Smooth muscle cell (in vitro differentiated cells): ENCODE data around the gene BRSK2. TPM values are rescaled to one million over a fixed set of nuclear protein-coding genes. Genes with fewer than 3 reads are reported as not detected.

Experiments
- DNase-seq: peaks from one replicate; lab custom pipeline; 2025; ENCODE audit not compliant: unreplicated experiment; lab: John Stamatoyannopoulos, UW
- H2AFZ ChIP-seq: fragments of 200-600 bp; sonication (generic); 2 replicates; pipeline ENCODE4 v1.6.0; 2016; ENCODE audit warnings: antibody characterized with exemption, low read depth, mild to moderate bottlenecking
- H3F3A ChIP-seq: fragments of 200-600 bp; sonication (generic); 2 replicates; pipeline ENCODE4 v1.6.0; 2017; ENCODE audit warnings: antibody characterized with exemption, low read depth
- H3K27ac ChIP-seq: fragments of 200-600 bp; sonication (generic); 2 replicates; pipeline ENCODE4 v1.5.1; 2016; ENCODE audit warnings: low read depth, mild to moderate bottlenecking
- H3K27me3 ChIP-seq: fragments of 200-600 bp; sonication (generic); 2 replicates; pipeline ENCODE4 v1.6.1; 2016; ENCODE audit warnings: low read depth, mild to moderate bottlenecking
- H3K36me3 ChIP-seq: fragments of 200-600 bp; sonication (generic); 2 replicates; pipeline ENCODE4 v1.5.1; 2016; ENCODE audit warnings: low read depth
- H3K4me1 ChIP-seq: fragments of 200-600 bp; sonication (generic); 2 replicates; pipeline ENCODE4 v1.5.1; 2016; ENCODE audit warnings: low read depth
- H3K4me2 ChIP-seq: fragments of 200-600 bp; sonication (generic); 2 replicates; pipeline ENCODE4 v1.6.0; 2016; ENCODE audit warnings: mild to moderate bottlenecking
- H3K4me3 ChIP-seq: fragments of 200-600 bp; sonication (generic); 2 replicates; pipeline ENCODE4 v1.5.1; 2016; ENCODE audit warnings: mild to moderate bottlenecking
- H3K79me2 ChIP-seq: fragments of 200-600 bp; sonication (generic); 2 replicates; pipeline ENCODE4 v1.6.0; 2016; ENCODE audit warnings: low read depth, mild to moderate bottlenecking
- H3K9ac ChIP-seq: fragments of 200-600 bp; sonication (generic); 2 replicates; pipeline ENCODE4 v1.6.0; 2016; ENCODE audit warnings: low read depth
- H3K9me3 ChIP-seq: fragments of 200-600 bp; sonication (generic); replicated peaks from 2 replicates; pipeline ENCODE4 v1.5.1; 2016; ENCODE audit warnings: low read depth
- H4K20me1 ChIP-seq: fragments of 200-600 bp; sonication (generic); 2 replicates; pipeline ENCODE4 v1.6.0; 2016; ENCODE audit warnings: low read depth
- WGBS: methylation state at CpG from one replicate; pipeline ENCODE4 v1.1.7; 2016; ENCODE audit warnings: low lambda C conversion rate; 5-methylcytosine and 5-hydroxymethylcytosine counted together
- polyA plus RNA-seq: library from polyadenylated mRNA; unstranded; fragments of >200 nt; fragmentation: Nextera tagmentation; extraction: Ambion mirVana; gene quantifications from 2 replicates; pipeline ENCODE4 v1.2.1, GENCODE V29; 2016
- total RNA-seq: library from RNA; depleted of rRNA; stranded (reverse); fragments of >200 nt; gene quantifications from 2 replicates; pipeline ENCODE4 v1.2.3, GENCODE V29; 2014
- TF ChIP-seq, protein P1 (sequence below): fragments of 200-600 bp; sonication (generic); IDR thresholded peaks from 2 replicates; pipeline ENCODE4 v1.5.1; 2017; ENCODE audit warnings: borderline replicate concordance, mild to moderate bottlenecking, antibody characterized with exemption; ENCODE audit not compliant: insufficient read depth, poor library complexity, severe bottlenecking

BRSK2 gene
- total and polyA plus RNA-seq, 2 experiments from 2014 or later, result 1.5 to 5.2 TPM

DNA sequence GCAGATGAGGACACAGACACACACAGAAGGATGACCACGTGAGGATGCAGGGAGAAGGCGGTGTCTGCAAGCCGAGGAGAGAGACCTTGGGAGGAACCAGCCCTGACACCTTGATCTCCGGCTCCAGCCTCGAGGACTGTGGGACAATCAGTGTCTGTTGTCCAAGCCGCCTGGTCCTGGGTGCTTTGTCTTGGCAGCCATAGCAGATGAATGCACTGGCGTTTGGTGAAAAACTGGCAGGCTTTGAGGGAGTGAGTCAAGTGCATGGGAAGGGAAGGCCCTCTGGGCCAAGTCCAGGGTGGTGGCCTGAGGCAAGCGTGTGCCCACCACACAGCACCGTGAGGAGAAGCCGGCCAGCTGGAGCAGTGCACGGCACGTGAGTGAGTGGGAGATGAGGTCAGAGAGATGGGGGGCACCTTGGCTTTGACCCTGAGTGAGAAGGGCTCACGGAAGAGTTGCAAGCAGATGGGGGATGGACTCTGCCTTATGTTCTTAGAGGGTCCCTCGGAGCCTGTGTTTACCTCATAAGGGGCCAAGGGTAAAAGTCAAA lies 12.4 kb upstream of the BRSK2 start:
- TF ChIP-seq, protein P1, sequence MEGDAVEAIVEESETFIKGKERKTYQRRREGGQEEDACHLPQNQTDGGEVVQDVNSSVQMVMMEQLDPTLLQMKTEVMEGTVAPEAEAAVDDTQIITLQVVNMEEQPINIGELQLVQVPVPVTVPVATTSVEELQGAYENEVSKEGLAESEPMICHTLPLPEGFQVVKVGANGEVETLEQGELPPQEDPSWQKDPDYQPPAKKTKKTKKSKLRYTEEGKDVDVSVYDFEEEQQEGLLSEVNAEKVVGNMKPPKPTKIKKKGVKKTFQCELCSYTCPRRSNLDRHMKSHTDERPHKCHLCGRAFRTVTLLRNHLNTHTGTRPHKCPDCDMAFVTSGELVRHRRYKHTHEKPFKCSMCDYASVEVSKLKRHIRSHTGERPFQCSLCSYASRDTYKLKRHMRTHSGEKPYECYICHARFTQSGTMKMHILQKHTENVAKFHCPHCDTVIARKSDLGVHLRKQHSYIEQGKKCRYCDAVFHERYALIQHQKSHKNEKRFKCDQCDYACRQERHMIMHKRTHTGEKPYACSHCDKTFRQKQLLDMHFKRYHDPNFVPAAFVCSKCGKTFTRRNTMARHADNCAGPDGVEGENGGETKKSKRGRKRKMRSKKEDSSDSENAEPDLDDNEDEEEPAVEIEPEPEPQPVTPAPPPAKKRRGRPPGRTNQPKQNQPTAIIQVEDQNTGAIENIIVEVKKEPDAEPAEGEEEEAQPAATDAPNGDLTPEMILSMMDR, result no peak
- 89% methylated on average over 14 of the region's 14 CpGs for WGBS

DNA sequence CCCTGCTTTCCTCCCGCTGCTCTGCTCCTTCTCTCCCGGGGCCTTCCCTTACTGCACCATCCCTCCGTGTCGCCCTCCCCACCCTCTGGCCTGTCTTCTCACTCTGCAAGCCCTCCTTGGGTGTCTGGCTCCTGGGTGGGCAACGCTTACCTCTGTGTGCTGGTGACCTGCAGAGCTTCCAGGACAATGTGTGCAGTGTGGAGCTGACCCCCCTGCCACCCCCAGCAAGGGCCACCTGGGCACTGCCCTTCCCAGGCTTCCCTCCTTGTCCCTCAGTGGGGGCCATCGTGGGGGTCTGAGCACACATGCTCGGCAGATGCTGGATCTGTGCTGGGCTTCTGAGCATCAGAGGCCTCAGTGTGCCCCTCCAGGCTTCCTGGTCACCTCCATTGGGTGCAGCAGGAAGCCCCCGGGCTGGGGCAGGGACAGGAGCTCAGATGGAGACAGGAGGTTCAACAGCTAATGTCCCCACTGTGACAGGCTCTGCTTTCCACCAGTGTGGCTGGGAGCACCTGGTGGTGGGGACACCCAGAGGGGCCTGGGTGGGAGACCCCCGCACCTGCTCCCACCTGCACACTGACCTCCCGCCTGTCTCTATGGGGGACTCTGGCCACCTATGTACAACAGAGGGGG lies 7.8 kb upstream of the BRSK2 start:
- WGBS, result 89% methylated on average over 10 of the region's 10 CpGs
- Histone ChIP-seq H2AFZ (no peak overlapping the region), H3F3A (peaks cover 3% of the 10 kb centered on the region), H3K4me3 (no peak overlapping the region), H3K9ac (no peak overlapping the region), H3K36me3 (no peaks in the 10 kb centered on the region), H3K4me1 (no peaks in the 10 kb centered on the region), H3K9me3 (no peaks in the 10 kb centered on the region), H3K79me2 (no peaks in the 10 kb centered on the region), H3K27ac (no peak overlapping the region), H3K27me3 (no peaks in the 10 kb centered on the region), H4K20me1 (no peaks in the 10 kb centered on the region), H3K4me2 (no peak overlapping the region)
- TF ChIP-seq, protein P1, result no peak
- no peak for DNase-seq

More for the DNA sequence above, 12.4 kb upstream of the BRSK2 start:
- H3K9me3 ChIP-seq, result no peaks in the 10 kb centered on the region
- H3K27ac ChIP-seq, result no peak overlapping the region
- no peaks in the 10 kb centered on the region for H3K36me3 ChIP-seq
- no peak overlapping the region for H3K4me3 ChIP-seq
- no peaks in the 10 kb centered on the region for H3K4me1 ChIP-seq
- DNase-seq, result no peak
- peaks cover 3% of the 10 kb centered on the region for H3F3A ChIP-seq
- H3K4me2 ChIP-seq, result no peak overlapping the region
- no peaks in the 10 kb centered on the region for H4K20me1 ChIP-seq
- H3K27me3 ChIP-seq, result no peaks in the 10 kb centered on the region
- no peaks in the 10 kb centered on the region for H3K79me2 ChIP-seq
- no peak overlapping the region for H2AFZ ChIP-seq
- no peak overlapping the region for H3K9ac ChIP-seq

DNA sequence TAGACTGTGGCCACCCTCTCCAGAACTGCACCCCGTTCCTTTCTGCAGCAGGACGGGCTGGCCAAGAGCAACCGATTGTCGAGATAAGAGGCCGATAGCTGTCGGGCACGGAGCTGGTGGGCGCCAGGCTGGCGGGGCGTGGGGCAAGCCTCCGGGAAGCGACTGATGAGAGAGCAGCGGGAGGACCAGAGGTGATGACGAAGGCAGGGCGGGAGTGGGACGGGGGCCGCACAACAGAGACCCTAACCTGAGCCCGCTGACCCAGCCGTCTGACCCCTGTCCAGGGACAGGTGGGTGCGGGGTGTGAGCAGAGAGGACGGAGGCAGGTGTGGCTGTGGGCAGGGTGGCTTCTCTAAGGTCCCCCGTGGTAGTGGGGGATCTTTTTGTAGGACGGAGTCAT lies 7.3 kb upstream of the BRSK2 start:
- H3K4me1 ChIP-seq, result no peaks in the 10 kb centered on the region
- H3K4me2 ChIP-seq, result peak overlapping the region; percentile 91
- no peak overlapping the region for H3K27ac ChIP-seq
- H2AFZ ChIP-seq, result no peak overlapping the region
- WGBS, result 85% methylated on average over 23 of the region's 23 CpGs
- H3K9ac ChIP-seq, result no peak overlapping the region
- H3F3A ChIP-seq, result peaks cover 3% of the 10 kb centered on the region
- no peaks in the 10 kb centered on the region for H3K9me3 ChIP-seq
- H3K36me3 ChIP-seq, result no peaks in the 10 kb centered on the region
- TF ChIP-seq, protein P1, result no peak
- no peaks in the 10 kb centered on the region for H3K79me2 ChIP-seq
- H4K20me1 ChIP-seq, result no peaks in the 10 kb centered on the region
- no peaks in the 10 kb centered on the region for H3K27me3 ChIP-seq
- no peak for DNase-seq
- H3K4me3 ChIP-seq, result no peak overlapping the region
